WERI-Rb-1 (cell line): Measurements from ENCODE around the gene EMB.
"Not testable (repeated sequence)": the region's sequence is repeated elsewhere in the genome, so short reads cannot be mapped to it uniquely, and the experiment has no call there.

ENCODE experiments used
- DNase-seq: peaks from one replicate; pipeline ENCODE4 v3.0.0-alpha.2; 2020
- H3K27ac ChIP-seq: fragments of 250-450 bp; sonication (Bioruptor Pico); 2 replicates; pipeline ENCODE4 v1.5.1; 2020; ENCODE audit warnings: mild to moderate bottlenecking, moderate library complexity
- H3K27me3 ChIP-seq: fragments of 250-450 bp; sonication (Bioruptor Pico); 2 replicates; pipeline ENCODE4 v1.5.1; 2021; ENCODE audit warnings: mild to moderate bottlenecking, low read depth, moderate library complexity; ENCODE audit not compliant: insufficient read depth, severe bottlenecking
- H3K36me3 ChIP-seq: fragments of 250-450 bp; sonication (Bioruptor Pico); 2 replicates; pipeline ENCODE4 v1.5.1; 2020; ENCODE audit warnings: mild to moderate bottlenecking, moderate library complexity
- H3K4me3 ChIP-seq: 2 replicates; pipeline ENCODE4 v1.5.1; 2011; ENCODE audit warnings: low read depth, mild to moderate bottlenecking, control low read depth, low read length
- H3K9me3 ChIP-seq: fragments of 250-450 bp; sonication (Bioruptor Pico); 2 replicates; pipeline ENCODE4 v1.5.1; 2021; ENCODE audit warnings: mild to moderate bottlenecking, moderate library complexity; ENCODE audit not compliant: severe bottlenecking
- CTCF ChIP-seq: IDR thresholded peaks from 2 replicates; pipeline ENCODE4 v1.5.1; 2011; ENCODE audit warnings: low read depth, mild to moderate bottlenecking, control low read depth, inconsistent platforms, low read length

The EMB gene

GRCh38 chr5:50406877-50407276 lies 34.2 kb downstream of the EMB start:
- Histone ChIP-seq H3K4me3 (no peak overlapping the region), H3K9me3 (no peaks in the 10 kb centered on the region), H3K27ac (no peak overlapping the region), H3K36me3 (no peaks in the 10 kb centered on the region), H3K27me3 (no peaks in the 10 kb centered on the region)
- no peak for DNase-seq
- no peak for TF ChIP-seq CTCF

GRCh38 chr5:50401336-50401735 lies 39.8 kb downstream of the EMB start:
- H3K36me3 ChIP-seq: no peaks in the 10 kb centered on the region
- no peaks in the 10 kb centered on the region for H3K27me3 ChIP-seq
- no peaks in the 10 kb centered on the region for H3K9me3 ChIP-seq
- H3K27ac ChIP-seq: no peak overlapping the region
- no peak for TF ChIP-seq CTCF
- H3K4me3 ChIP-seq: no peak overlapping the region
- DNase-seq: no peak

- not testable (repeated sequence) for DNase-seq, H3K9me3 ChIP-seq, H3K27me3 ChIP-seq, H3K36me3 ChIP-seq, H3K27ac ChIP-seq, H3K4me3 ChIP-seq
These were observed 47.0 kb downstream of the EMB start for GRCh38 chr5:50393925-50394609.

- H3K27ac ChIP-seq, DNase-seq, H3K36me3 ChIP-seq, H3K9me3 ChIP-seq, H3K27me3 ChIP-seq, H3K4me3 ChIP-seq: not testable (repeated sequence)
These were observed 48.8 kb downstream of the EMB start for GRCh38 chr5:50392289-50392688.

GRCh38 chr5:50384381-50384780 lies 56.7 kb downstream of the EMB start:
- not testable (repeated sequence) for H3K27me3 ChIP-seq, DNase-seq, H3K9me3 ChIP-seq, H3K4me3 ChIP-seq, H3K27ac ChIP-seq, H3K36me3 ChIP-seq

- H3K9me3 ChIP-seq: not testable (repeated sequence)
These were observed 64.4 kb downstream of the EMB start for GRCh38 chr5:50376696-50377095.

GRCh38 chr5:50369287-50370033 lies 71.6 kb downstream of the EMB start:
- DNase-seq, H3K9me3 ChIP-seq, H3K4me3 ChIP-seq: not testable (repeated sequence)

More at GRCh38 chr5:50376696-50377095, 64.4 kb downstream of the EMB start:
- H3K36me3 ChIP-seq, DNase-seq, H3K4me3 ChIP-seq, H3K27ac ChIP-seq, H3K27me3 ChIP-seq: not testable (repeated sequence)

GRCh38 chr5:50365426-50366251 lies 75.4 kb downstream of the EMB start:
- H3K27me3 ChIP-seq: no peaks in the 10 kb centered on the region
- H3K9me3 ChIP-seq: no peaks in the 10 kb centered on the region
- no peak for DNase-seq
- TF ChIP-seq CTCF: no peak
- no peak overlapping the region for H3K4me3 ChIP-seq
- no peaks in the 10 kb centered on the region for H3K36me3 ChIP-seq
- no peak overlapping the region for H3K27ac ChIP-seq

More at GRCh38 chr5:50369287-50370033, 71.6 kb downstream of the EMB start:
- not testable (repeated sequence) for H3K36me3 ChIP-seq, H3K27me3 ChIP-seq, H3K27ac ChIP-seq

- not testable (repeated sequence) for H3K9me3 ChIP-seq, H3K27me3 ChIP-seq, DNase-seq, H3K36me3 ChIP-seq, H3K4me3 ChIP-seq, H3K27ac ChIP-seq
These were observed 76.4 kb downstream of the EMB start for GRCh38 chr5:50364535-50365309.
